Calu3 (cell line): ENCODE measurements around the gene NR1H3. TPM values are rescaled to one million over a fixed set of nuclear protein-coding genes. Genes with fewer than 3 reads are reported as not detected.

Source experiments
- BruUV-seq: library from RNA; stranded (reverse); fragments of 400-500 nt; replicated peaks from 2 replicates; lab custom pipeline; 2021; lab: Mats Ljungman, UMichigan
- CTCF ChIA-PET: fragments of 300-600 bp; sonication (Branson Sonifier 250); formaldehyde crosslinking; loops from one replicate; lab custom pipeline; 2022; ENCODE audit warnings: antibody characterized with exemption; lab: Charles Lee
- DNase-seq: peaks from one replicate; pipeline ENCODE4 v3.0.0; 2022
- H3K27ac Mint-ChIP-seq: one replicate; pipeline ENCODE4 v1.8.0; 2022; ENCODE audit warnings: mixed read lengths; ENCODE audit not compliant: unreplicated experiment
- H3K27me3 Mint-ChIP-seq: one replicate; pipeline ENCODE4 v1.8.0; 2022; ENCODE audit warnings: mixed read lengths; ENCODE audit not compliant: unreplicated experiment
- H3K36me3 Mint-ChIP-seq: one replicate; pipeline ENCODE4 v1.8.0; 2022; ENCODE audit warnings: mild to moderate bottlenecking, moderate library complexity, mixed read lengths; ENCODE audit not compliant: insufficient read depth, unreplicated experiment
- H3K4me1 Mint-ChIP-seq: one replicate; pipeline ENCODE4 v1.8.0; 2022; ENCODE audit warnings: mild to moderate bottlenecking, low read depth, mixed read lengths; ENCODE audit not compliant: unreplicated experiment
- H3K4me3 Mint-ChIP-seq: one replicate; pipeline ENCODE4 v1.8.0; 2022; ENCODE audit warnings: mild to moderate bottlenecking, low read depth, moderate library complexity, mixed read lengths; ENCODE audit not compliant: unreplicated experiment
- H3K9me3 Mint-ChIP-seq: one replicate; pipeline ENCODE4 v1.8.0; 2022; ENCODE audit warnings: low read depth, mixed read lengths; ENCODE audit not compliant: unreplicated experiment
- CTCF ChIP-seq: fragments of 200-600 bp; IDR thresholded peaks from one replicate; pipeline ENCODE4 v1.8.0; 2022; ENCODE audit warnings: antibody characterized with exemption; ENCODE audit not compliant: unreplicated experiment
- intact Hi-C: fragments of 100-400 bp; cut with micrococcal nuclease; formaldehyde crosslinking; loops from one replicate; pipeline ENCODE4 v1.10.0; 2022; ENCODE audit not compliant: unreplicated experiment
- total RNA-seq: library from RNA; stranded (reverse); gene quantifications from 2 replicates; pipeline ENCODE4 v1.2.3, GENCODE V29; 2022

Gene NR1H3
- total RNA-seq, 1 experiment from 2014 or later: 14.2 TPM

- intact Hi-C loops: loop anchor here (10.0 kb wide), 1 partner anchor 100 kb away; the partner anchor contains the start of gene MYBPC3
- Mint-ChIP-seq H3K9me3 (no peaks in the 10 kb centered on the region), H3K4me3 (no peak overlapping the region), H3K27me3 (no peaks in the 10 kb centered on the region), H3K36me3 (peaks cover under 1% of the 10 kb centered on the region), H3K4me1 (peaks cover 40% of the 10 kb centered on the region), H3K27ac (peak overlapping the region; percentile 13)
- no peak for DNase-seq
- CTCF ChIA-PET: interaction anchor here (0.5 to 0.7 kb wide), 2 partner anchors 34 to 262 kb away, joined by 3 to 4 read pairs; no protein-coding TSS in a partner anchor
- TF ChIP-seq CTCF: no peak
- no TSS peak for BruUV-seq
Measured at GRCh38 chr11:47254386-47254785, 3.4 kb upstream of the NR1H3 start.

GRCh38 chr11:47256374-47256773 is 1.4 kb upstream of the NR1H3 start:
- CTCF ChIA-PET: interaction anchor here (0.7 kb wide), 1 partner anchor 74 kb away, joined by 6 read pairs; no protein-coding TSS in a partner anchor
- peaks cover 1% of the 10 kb centered on the region for H3K36me3 Mint-ChIP-seq

DNA sequence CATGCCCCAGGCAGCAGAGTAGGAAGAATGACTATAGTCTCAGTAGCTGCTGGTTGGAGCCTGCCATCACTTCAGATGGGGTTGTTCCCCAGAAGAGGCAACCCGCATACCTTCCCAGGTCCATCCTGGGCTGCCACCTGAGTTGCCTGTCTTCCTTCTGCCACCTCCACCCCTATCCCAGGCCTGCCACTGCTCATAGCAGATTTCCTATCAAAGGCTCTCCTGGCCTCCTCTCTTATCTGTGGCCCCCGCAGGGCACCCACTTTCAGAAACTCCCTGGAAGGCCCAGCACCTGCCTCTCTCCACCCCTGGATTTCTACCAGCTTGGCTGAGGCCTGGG is 649 bp upstream of the NR1H3 start:
- BruUV-seq: no TSS peak
- peaks cover 43% of the 10 kb centered on the region for H3K4me1 Mint-ChIP-seq

More at GRCh38 chr11:47256374-47256773, 1.4 kb upstream of the NR1H3 start:
- peaks cover 43% of the 10 kb centered on the region for H3K4me1 Mint-ChIP-seq
- intact Hi-C loops: loop anchor here (5.0 to 10.0 kb wide), 2 partner anchors 39 to 98 kb away; partner anchors contain the start of gene MYBPC3
- no peak overlapping the region for H3K4me3 Mint-ChIP-seq
- no peaks in the 10 kb centered on the region for H3K27me3 Mint-ChIP-seq
- TF ChIP-seq CTCF: no peak
- BruUV-seq: no TSS peak
- H3K27ac Mint-ChIP-seq: no peak overlapping the region
- no peaks in the 10 kb centered on the region for H3K9me3 Mint-ChIP-seq
- DNase-seq: no peak

DNA sequence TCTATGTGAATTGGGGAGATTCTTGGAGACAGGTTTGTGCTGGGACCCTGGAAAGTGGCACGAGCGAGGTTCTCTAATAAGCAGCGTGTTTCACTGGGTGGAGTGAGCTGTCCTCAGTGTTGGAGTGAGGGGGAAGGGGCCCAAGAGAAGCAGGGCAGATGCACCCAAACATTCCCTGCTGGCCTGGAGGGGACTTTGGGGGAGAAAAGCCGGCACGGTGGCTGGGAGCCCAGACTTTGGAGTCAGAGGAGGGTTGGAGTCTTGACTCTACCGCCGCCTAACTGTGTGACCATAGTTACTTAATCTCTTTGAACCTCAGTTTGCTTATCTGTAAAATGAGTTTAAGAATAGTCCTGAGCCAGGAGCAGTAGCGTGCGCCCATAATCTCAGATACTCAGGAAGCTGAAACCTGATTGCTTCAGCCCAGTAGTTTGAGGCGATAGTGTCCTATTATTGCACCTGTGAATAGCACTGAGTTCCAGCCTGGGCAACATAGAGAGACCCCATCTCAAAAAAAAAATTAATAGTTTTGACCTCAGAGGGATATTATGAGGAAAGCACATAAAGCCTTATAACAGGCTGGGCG is 614 bp downstream of the NR1H3 start:
- no peak overlapping the region for H3K4me3 Mint-ChIP-seq
- CTCF ChIA-PET: interaction anchor here (0.5 to 2.7 kb wide), 11 partner anchors 10 to 96 kb away, joined by 3 to 22 read pairs (median 8); partner anchors contain the start of genes ACP2, ARFGAP2, DDB2 and MADD

More for the DNA sequence above, 649 bp upstream of the NR1H3 start:
- Mint-ChIP-seq H3K27ac (no peak overlapping the region), H3K36me3 (peaks cover 5% of the 10 kb centered on the region), H3K4me3 (peak overlapping the region; percentile 28), H3K9me3 (no peaks in the 10 kb centered on the region), H3K27me3 (no peaks in the 10 kb centered on the region)
- DNase-seq: no peak
- no peak for TF ChIP-seq CTCF
- CTCF ChIA-PET: interaction anchor here (0.7 to 1.9 kb wide), 5 partner anchors 9 to 98 kb away, joined by 6 to 10 read pairs (median 7); partner anchors contain the start of genes ACP2 and DDB2
- intact Hi-C loops: loop anchor here (5.0 to 10.0 kb wide), 2 partner anchors 40 to 98 kb away; partner anchors contain the start of gene MYBPC3

More for the DNA sequence above, 614 bp downstream of the NR1H3 start:
- no peak overlapping the region for H3K27ac Mint-ChIP-seq
- intact Hi-C loops: loop anchor here (2.0 to 10.0 kb wide), 4 partner anchors 41 to 96 kb away; partner anchors contain the start of genes ARFGAP2 and MYBPC3
- H3K36me3 Mint-ChIP-seq: peaks cover 5% of the 10 kb centered on the region
- no peaks in the 10 kb centered on the region for H3K27me3 Mint-ChIP-seq
- DNase-seq: no peak
- no peaks in the 10 kb centered on the region for H3K9me3 Mint-ChIP-seq
- H3K4me1 Mint-ChIP-seq: peaks cover 43% of the 10 kb centered on the region
- no peak for TF ChIP-seq CTCF
- no TSS peak for BruUV-seq
